GM23248 (cell line): ENCODE data around the gene MFSD1. TPM values are rescaled to one million over a fixed set of nuclear protein-coding genes. Genes with fewer than 3 reads are reported as not detected.

Source experiments
- DNase-seq: peaks from one replicate; pipeline ENCODE4 v3.0.0-alpha.2; 2015
- H2AFZ ChIP-seq: fragments of 200-600 bp; sonication (generic); 2 replicates; pipeline ENCODE4 v1.6.1; 2016; ENCODE audit warnings: antibody characterized with exemption
- H3F3A ChIP-seq: fragments of 200-600 bp; sonication (generic); 2 replicates; pipeline ENCODE4 v1.6.1; 2016; ENCODE audit warnings: mild to moderate bottlenecking, antibody characterized with exemption, mixed run types; ENCODE audit not compliant: insufficient read depth
- H3K27ac ChIP-seq: fragments of 200-600 bp; sonication (generic); 2 replicates; pipeline ENCODE4 v1.5.1; 2016; ENCODE audit warnings: mild to moderate bottlenecking
- H3K27me3 ChIP-seq: fragments of 200-600 bp; sonication (generic); replicated peaks from 2 replicates; pipeline ENCODE4 v1.6.1; 2016; ENCODE audit warnings: mild to moderate bottlenecking; ENCODE audit not compliant: insufficient read depth
- H3K36me3 ChIP-seq: fragments of 200-600 bp; sonication (generic); 2 replicates; pipeline ENCODE4 v1.6.1; 2016; ENCODE audit warnings: low read depth, mild to moderate bottlenecking
- H3K4me1 ChIP-seq: fragments of 200-600 bp; sonication (generic); 2 replicates; pipeline ENCODE4 v1.6.1; 2016; ENCODE audit warnings: mild to moderate bottlenecking; ENCODE audit not compliant: insufficient read depth
- H3K4me2 ChIP-seq: fragments of 200-600 bp; sonication (generic); one replicate; pipeline ENCODE4 v1.6.1; 2016; ENCODE audit warnings: mild to moderate bottlenecking; ENCODE audit not compliant: unreplicated experiment
- H3K4me3 ChIP-seq: fragments of 200-600 bp; sonication (generic); 2 replicates; pipeline ENCODE4 v1.5.1; 2016; ENCODE audit warnings: mild to moderate bottlenecking
- H3K79me2 ChIP-seq: fragments of 200-600 bp; sonication (generic); 2 replicates; pipeline ENCODE4 v1.6.1; 2016; ENCODE audit warnings: mild to moderate bottlenecking; ENCODE audit not compliant: insufficient read depth
- H3K9ac ChIP-seq: fragments of 200-600 bp; sonication (generic); 2 replicates; pipeline ENCODE4 v1.6.1; 2016; ENCODE audit warnings: mild to moderate bottlenecking
- H3K9me2 ChIP-seq: fragments of 200-600 bp; sonication (generic); 2 replicates; pipeline ENCODE4 v1.6.1; 2016; ENCODE audit warnings: mixed run types, mild to moderate bottlenecking, moderate library complexity; ENCODE audit not compliant: insufficient read depth
- H3K9me3 ChIP-seq: fragments of 200-600 bp; sonication (generic); one replicate; pipeline ENCODE4 v1.6.1; 2017; ENCODE audit warnings: low read depth
- H4K20me1 ChIP-seq: fragments of 200-600 bp; sonication (generic); 2 replicates; pipeline ENCODE4 v1.6.0; 2016; ENCODE audit not compliant: insufficient read depth
- EZH2 ChIP-seq: fragments of 200-600 bp; sonication (generic); IDR thresholded peaks from 2 replicates; pipeline ENCODE4 v1.6.1; 2018; ENCODE audit warnings: antibody characterized with exemption, mild to moderate bottlenecking; ENCODE audit not compliant: insufficient read depth, poor library complexity, severe bottlenecking
- EZH2phosphoT487 ChIP-seq: fragments of 200-600 bp; sonication (generic); IDR thresholded peaks from 2 replicates; pipeline ENCODE4 v1.6.1; 2018; ENCODE audit warnings: antibody characterized with exemption, moderate library complexity, mild to moderate bottlenecking, low read depth; ENCODE audit not compliant: insufficient read depth
- WGBS, 2 experiments: methylation state at CpG; one replicate each; pipeline ENCODE4 v1.1.6; 2015 to 2017; ENCODE audit warnings: low lambda C conversion rate in 2 of 2, low coverage in 1 of 2; ENCODE audit errors: missing lambda C conversion rate in 2 of 2; 5-methylcytosine and 5-hydroxymethylcytosine counted together
- in situ Hi-C: fragments of 300-500 bp; cut with MboI; formaldehyde crosslinking; loops from 2 replicates; pipeline ENCODE4 v1.15.0; 2020
- polyA plus RNA-seq: library from polyadenylated mRNA; unstranded; fragments of >200 nt; fragmentation: Nextera tagmentation; extraction: Ambion mirVana; gene quantifications from 2 replicates; pipeline ENCODE4 v1.2.1, GENCODE V29; 2016
- total RNA-seq: library from RNA; depleted of rRNA; stranded (reverse); fragments of >200 nt; shearing (Covaris generic); gene quantifications from 2 replicates; pipeline ENCODE4 v1.2.3, GENCODE V29; 2014

Gene MFSD1
- total and polyA plus RNA-seq, 2 experiments from 2014 or later: 100 to 177 TPM

GRCh38 chr3:158794936-158795518 is 6.8 kb upstream of the MFSD1 start:
- Histone ChIP-seq H3F3A (peaks cover 13% of the 10 kb centered on the region), H3K4me3 (no peak overlapping the region), H3K9me2 (no peaks in the 10 kb centered on the region), H3K36me3 (no peaks in the 10 kb centered on the region), H2AFZ (no peak overlapping the region), H3K4me1 (peaks cover 18% of the 10 kb centered on the region), H3K27me3 (no peaks in the 10 kb centered on the region), H3K9me3 (no peaks in the 10 kb centered on the region), H3K79me2 (no peaks in the 10 kb centered on the region), H3K9ac (no peak overlapping the region), H4K20me1 (no peaks in the 10 kb centered on the region), H3K4me2 (no peak overlapping the region), H3K27ac (no peak overlapping the region)
- in situ Hi-C loops: loop anchor here (5.0 to 25.0 kb wide), 3 partner anchors 68 to 258 kb away; no protein-coding TSS in a partner anchor
- DNase-seq: peak; percentile 67
- no peak for TF ChIP-seq EZH2
- TF ChIP-seq EZH2phosphoT487: no peak
- 71 to 81% methylated on average over 5 of the region's 5 CpGs for WGBS, 2 experiments

- 37 to 38% methylated on average over 11 of the region's 11 CpGs for WGBS, 2 experiments
These were observed 653 bp upstream of the MFSD1 start for GRCh38 chr3:158801201-158801600.

GRCh38 chr3:158802409-158803268 is 785 bp downstream of the MFSD1 start:
- peak overlapping the region; percentile 92 for H3K4me3 ChIP-seq
- no peaks in the 10 kb centered on the region for H3K9me3 ChIP-seq
- H3F3A ChIP-seq: 0 out of 2 replicates have a peak, but pooled peaks cover 18% of the 10 kb centered on the region
- WGBS, 2 experiments: 20 to 21% methylated on average over 25 of the region's 25 CpGs
- peak overlapping the region; percentile 96 for H2AFZ ChIP-seq
- H3K27me3 ChIP-seq: no peaks in the 10 kb centered on the region
- H3K9ac ChIP-seq: peak overlapping the region; percentile 92
- H3K4me2 ChIP-seq: peak overlapping the region; percentile 81
- H3K27ac ChIP-seq: peak overlapping the region; percentile 85
- H3K79me2 ChIP-seq: peaks cover 43% of the 10 kb centered on the region
- TF ChIP-seq EZH2: no peak
- no peaks in the 10 kb centered on the region for H3K9me2 ChIP-seq
- no peaks in the 10 kb centered on the region for H4K20me1 ChIP-seq
- DNase-seq: peak; percentile 64
- in situ Hi-C loops: no loop called here
- peaks cover 28% of the 10 kb centered on the region for H3K4me1 ChIP-seq
- H3K36me3 ChIP-seq: peaks cover 8% of the 10 kb centered on the region; the same call in 1 of the 2 replicates

More at GRCh38 chr3:158801201-158801600, 653 bp upstream of the MFSD1 start:
- H3K36me3 ChIP-seq: no peaks in the 10 kb centered on the region
- DNase-seq: peak; percentile 38
- H4K20me1 ChIP-seq: no peaks in the 10 kb centered on the region
- H3F3A ChIP-seq: 0 out of 2 replicates have a peak, but pooled peaks cover 9% of the 10 kb centered on the region
- H3K27me3 ChIP-seq: no peaks in the 10 kb centered on the region
- no peaks in the 10 kb centered on the region for H3K9me2 ChIP-seq
- H3K4me1 ChIP-seq: peaks cover 28% of the 10 kb centered on the region
- H3K9me3 ChIP-seq: no peaks in the 10 kb centered on the region
- H3K4me3 ChIP-seq: peak overlapping the region; percentile 92
- in situ Hi-C loops: no loop called here
- H3K79me2 ChIP-seq: peaks cover 41% of the 10 kb centered on the region
- peak overlapping the region; percentile 81 for H3K4me2 ChIP-seq
- peak overlapping the region; percentile 96 for H2AFZ ChIP-seq
- H3K27ac ChIP-seq: peak overlapping the region; percentile 85
- H3K9ac ChIP-seq: peak overlapping the region; percentile 92
- TF ChIP-seq EZH2: no peak
- no peak for TF ChIP-seq EZH2phosphoT487

- in situ Hi-C loops: no loop called here
- peaks cover 18% of the 10 kb centered on the region for H3K36me3 ChIP-seq
- H3K27me3 ChIP-seq: no peaks in the 10 kb centered on the region
- no peak for DNase-seq
- peaks cover 45% of the 10 kb centered on the region for H3K79me2 ChIP-seq
- H3K27ac ChIP-seq: no peak overlapping the region
- H2AFZ ChIP-seq: no peak overlapping the region
- TF ChIP-seq EZH2phosphoT487 (no peak), EZH2 (no peak)
- WGBS, 2 experiments: 83% methylated on average over 3 of the region's 3 CpGs
- H3K9me3 ChIP-seq: no peaks in the 10 kb centered on the region
- H3K4me3 ChIP-seq: no peak overlapping the region
- H4K20me1 ChIP-seq: no peaks in the 10 kb centered on the region
- peak overlapping the region; percentile 81 for H3K4me2 ChIP-seq
- no peak overlapping the region; the same call in 1 of the 2 replicates for H3K9ac ChIP-seq
- peaks cover 32% of the 10 kb centered on the region for H3F3A ChIP-seq
- peaks cover 42% of the 10 kb centered on the region for H3K4me1 ChIP-seq
- H3K9me2 ChIP-seq: no peaks in the 10 kb centered on the region
These were observed 2.6 kb downstream of the MFSD1 start for GRCh38 chr3:158804441-158804840.
